Mesenchymal stem cell (in vitro differentiated cells and primary cell): Measurements from ENCODE around the gene KCND2.

Experiments used
- DNase-seq: peaks from one replicate; pipeline ENCODE4 v3.0.0-alpha.2; 2013
- H2AFZ ChIP-seq: one replicate; pipeline ENCODE4 v1.6.1; 2013; ENCODE audit warnings: low read depth, mild to moderate bottlenecking, control low read depth, inconsistent platforms, low read length, moderate library complexity
- H2AK5ac ChIP-seq: 2 replicates; pipeline ENCODE4 v1.6.1; 2013; ENCODE audit warnings: low read length, moderate library complexity, mild to moderate bottlenecking, inconsistent platforms; ENCODE audit not compliant: severe bottlenecking
- H2BK120ac ChIP-seq: one replicate; pipeline ENCODE4 v1.6.1; 2013; ENCODE audit warnings: low read depth, mild to moderate bottlenecking, inconsistent platforms, low read length, moderate library complexity
- H2BK12ac ChIP-seq, 2 experiments: one replicate each; pipeline ENCODE4 v1.6.1; 2013; ENCODE audit warnings: inconsistent platforms in 2 of 2, low read length in 2 of 2, mild to moderate bottlenecking in 2 of 2, moderate library complexity in 2 of 2, control low read depth in 1 of 2
- H2BK15ac ChIP-seq: one replicate; pipeline ENCODE4 v1.6.1; 2013; ENCODE audit warnings: mild to moderate bottlenecking, low read depth, inconsistent platforms; ENCODE audit not compliant: poor library complexity, severe bottlenecking
- H2BK5ac ChIP-seq: 2 replicates; pipeline ENCODE4 v1.6.1; 2013; ENCODE audit warnings: low read depth, mild to moderate bottlenecking, low read length, control low read depth, inconsistent platforms; ENCODE audit not compliant: poor library complexity, severe bottlenecking
- H3K14ac ChIP-seq, 2 experiments: one replicate each; pipeline ENCODE4 v1.6.1; 2013; ENCODE audit warnings: inconsistent platforms in 2 of 2, low read length in 2 of 2, control low read depth in 1 of 2, mild to moderate bottlenecking in 1 of 2, moderate library complexity in 1 of 2
- H3K18ac ChIP-seq, 2 experiments: one replicate each; pipeline ENCODE4 v1.6.1; 2013; ENCODE audit warnings: inconsistent platforms in 2 of 2, low read length in 2 of 2, control low read depth in 1 of 2, low read depth in 1 of 2, mild to moderate bottlenecking in 1 of 2
- H3K23ac ChIP-seq, 2 experiments: one replicate each; pipeline ENCODE4 v1.6.1; 2013; ENCODE audit warnings: inconsistent platforms in 2 of 2, low read length in 2 of 2, mild to moderate bottlenecking in 2 of 2, moderate library complexity in 2 of 2, control low read depth in 1 of 2
- H3K27ac ChIP-seq: 2 replicates; pipeline ENCODE4 v1.5.1; 2013; ENCODE audit warnings: mild to moderate bottlenecking, moderate library complexity, low read length, control low read depth, inconsistent platforms; ENCODE audit not compliant: poor library complexity, severe bottlenecking
- H3K27me3 ChIP-seq, 2 experiments: 2 replicates each; pipeline versions ENCODE4 v1.6.1 to v1.7.0; 2013; ENCODE audit warnings: low read length in 2 of 2, mild to moderate bottlenecking in 2 of 2, moderate library complexity in 2 of 2, control low read depth in 1 of 2, inconsistent platforms in 1 of 2; ENCODE audit not compliant: control insufficient read depth in 1 of 2, insufficient read depth in 1 of 2
- H3K36me3 ChIP-seq, 2 experiments: 2 replicates each; pipeline versions ENCODE4 v1.6.1 to v1.7.0; 2013; ENCODE audit warnings: low read length in 2 of 2, control low read depth in 1 of 2, inconsistent platforms in 1 of 2, low read depth in 1 of 2, mild to moderate bottlenecking in 1 of 2; ENCODE audit not compliant: insufficient read depth in 2 of 2, control insufficient read depth in 1 of 2
- H3K4ac ChIP-seq, 2 experiments: one replicate each; pipeline ENCODE4 v1.6.1; 2013; ENCODE audit warnings: inconsistent platforms in 2 of 2, low read length in 2 of 2, mild to moderate bottlenecking in 2 of 2, moderate library complexity in 2 of 2, control low read depth in 1 of 2, low read depth in 1 of 2
- H3K4me1 ChIP-seq: 2 replicates; pipeline ENCODE4 v1.6.1; 2013; ENCODE audit warnings: low read depth, low read length, control low read depth; ENCODE audit not compliant: control insufficient read depth, insufficient read depth
- H3K4me2 ChIP-seq: 2 replicates; pipeline ENCODE4 v1.6.1; 2013; ENCODE audit warnings: low read length, mild to moderate bottlenecking, inconsistent platforms; ENCODE audit not compliant: poor library complexity, severe bottlenecking
- H3K4me3 ChIP-seq, 2 experiments: 2 replicates each; pipeline versions ENCODE4 v1.5.1 to v1.7.0; 2013; ENCODE audit warnings: low read length in 2 of 2, mild to moderate bottlenecking in 2 of 2, control low read depth in 1 of 2, low read depth in 1 of 2; ENCODE audit not compliant: insufficient read depth in 1 of 2
- H3K79me1 ChIP-seq: replicated peaks from 2 replicates; pipeline ENCODE4 v1.6.1; 2013; ENCODE audit warnings: mild to moderate bottlenecking, control low read depth, low read length, inconsistent platforms; ENCODE audit not compliant: poor library complexity, severe bottlenecking
- H3K9ac ChIP-seq: 2 replicates; pipeline ENCODE4 v1.7.0; 2013; ENCODE audit warnings: mild to moderate bottlenecking, low read length, moderate library complexity
- H3K9me3 ChIP-seq: 2 replicates; pipeline ENCODE4 v1.7.0; 2013; ENCODE audit warnings: mild to moderate bottlenecking, low read length; ENCODE audit not compliant: control insufficient read depth
- H4K8ac ChIP-seq: one replicate; pipeline ENCODE4 v1.6.1; 2013; ENCODE audit warnings: inconsistent platforms, mild to moderate bottlenecking, low read length, moderate library complexity
- H4K91ac ChIP-seq: one replicate; pipeline ENCODE4 v1.6.1; 2013; ENCODE audit warnings: mild to moderate bottlenecking, low read length, inconsistent platforms
- WGBS: methylation state at CpG from one replicate; pipeline ENCODE4 v1.1.7; 2013; ENCODE audit warnings: mixed read lengths; 5-methylcytosine and 5-hydroxymethylcytosine counted together

The KCND2 gene

GRCh38 chr7:120412139-120413050 is 139.4 kb downstream of the KCND2 start:
- no peak overlapping the region for H2BK15ac ChIP-seq
- no peak overlapping the region for H3K4me3 ChIP-seq
- no peaks in the 10 kb centered on the region for H3K36me3 ChIP-seq
- no peak overlapping the region for H3K27ac ChIP-seq
- no peak overlapping the region for H3K23ac ChIP-seq
- H3K9me3 ChIP-seq, result no peaks in the 10 kb centered on the region
- no peak overlapping the region for H4K8ac ChIP-seq
- H3K18ac ChIP-seq, result no peak overlapping the region
- no peak overlapping the region for H4K91ac ChIP-seq
- no peaks in the 10 kb centered on the region for H3K79me1 ChIP-seq
- H2BK120ac ChIP-seq, result no peak overlapping the region
- no peaks in the 10 kb centered on the region for H3K27me3 ChIP-seq
- no peak overlapping the region for H2BK12ac ChIP-seq
- WGBS, result 100% methylated on average over 1 of the region's 2 CpGs
- H2AFZ ChIP-seq, result no peak overlapping the region
- H3K14ac ChIP-seq, result no peak overlapping the region
- no peak for DNase-seq
- H3K4me1 ChIP-seq, result no peaks in the 10 kb centered on the region
- no peak overlapping the region for H2BK5ac ChIP-seq
- H3K4me2 ChIP-seq, result no peak overlapping the region
- no peak overlapping the region for H2AK5ac ChIP-seq
- no peak overlapping the region for H3K4ac ChIP-seq
- H3K9ac ChIP-seq, result no peak overlapping the region

GRCh38 chr7:120413164-120413563 is 140.2 kb downstream of the KCND2 start:
- Histone ChIP-seq H2BK5ac (no peak overlapping the region), H4K8ac (no peak overlapping the region), H3K36me3 (no peaks in the 10 kb centered on the region), H3K9me3 (no peaks in the 10 kb centered on the region), H2BK15ac (no peak overlapping the region), H3K27me3 (no peaks in the 10 kb centered on the region), H2AFZ (no peak overlapping the region), H3K9ac (no peak overlapping the region), H3K14ac (no peak overlapping the region), H3K4ac (no peak overlapping the region), H4K91ac (no peak overlapping the region), H3K4me3 (no peak overlapping the region), H3K27ac (no peak overlapping the region), H3K23ac (no peak overlapping the region), H3K4me2 (no peak overlapping the region), H2BK120ac (no peak overlapping the region), H2AK5ac (no peak overlapping the region), H2BK12ac (no peak overlapping the region), H3K18ac (no peak overlapping the region), H3K4me1 (no peaks in the 10 kb centered on the region), H3K79me1 (no peaks in the 10 kb centered on the region)
- no peak for DNase-seq

DNA sequence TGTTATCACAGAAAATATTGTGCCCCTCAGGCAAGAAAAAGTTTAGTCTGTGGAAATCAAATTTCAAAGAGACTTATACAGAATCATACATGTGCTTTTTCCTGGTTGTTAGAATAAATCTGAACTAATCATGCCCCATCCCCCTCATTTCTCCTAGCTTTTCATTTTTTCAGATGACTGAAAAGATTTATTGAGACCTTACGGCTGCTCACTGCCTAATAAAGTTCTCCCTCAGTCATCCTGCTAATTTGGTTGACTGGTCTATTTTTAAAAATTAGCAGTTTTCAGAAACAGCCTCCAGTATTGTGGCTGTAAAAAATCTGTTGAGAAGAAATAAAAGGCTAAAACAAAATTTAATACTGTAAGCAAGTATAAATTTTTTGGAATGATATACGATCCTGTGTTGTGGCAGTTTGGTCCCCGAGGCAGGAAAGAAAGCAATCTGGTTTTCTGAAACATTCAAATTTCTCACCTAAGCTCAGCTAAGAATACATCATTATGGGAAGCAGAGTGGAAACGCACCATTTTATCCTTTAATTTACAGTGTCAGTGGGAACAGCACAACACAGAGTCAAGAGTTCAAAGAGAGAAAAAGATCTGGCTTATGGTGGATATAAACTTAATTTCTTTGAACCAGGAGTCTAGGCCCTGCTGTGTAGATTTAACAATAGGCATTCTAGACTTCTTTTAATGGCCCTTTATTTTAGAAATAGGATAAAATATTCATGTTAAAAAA is 144.4 kb downstream of the KCND2 start:
- Histone ChIP-seq H3K79me1 (no peaks in the 10 kb centered on the region), H3K27ac (no peak overlapping the region), H3K27me3 (no peaks in the 10 kb centered on the region), H2BK120ac (no peak overlapping the region), H2BK12ac (no peak overlapping the region), H3K4me1 (no peaks in the 10 kb centered on the region), H3K36me3 (no peaks in the 10 kb centered on the region), H3K4me2 (no peak overlapping the region), H3K9me3 (no peaks in the 10 kb centered on the region), H4K91ac (no peak overlapping the region), H3K9ac (no peak overlapping the region), H2BK15ac (no peak overlapping the region), H3K14ac (no peak overlapping the region), H2AFZ (no peak overlapping the region), H2AK5ac (no peak overlapping the region), H3K23ac (no peak overlapping the region), H3K4me3 (no peak overlapping the region), H2BK5ac (no peak overlapping the region), H4K8ac (no peak overlapping the region), H3K18ac (no peak overlapping the region), H3K4ac (no peak overlapping the region)
- WGBS, result 100% methylated on average over 2 of the region's 4 CpGs
- DNase-seq, result no peak

GRCh38 chr7:120421151-120421651 is 148.2 kb downstream of the KCND2 start:
- H2BK15ac ChIP-seq, result no peak overlapping the region
- H3K27me3 ChIP-seq, result no peaks in the 10 kb centered on the region
- H3K9ac ChIP-seq, result no peak overlapping the region
- no peak overlapping the region for H3K14ac ChIP-seq
- no peaks in the 10 kb centered on the region for H3K9me3 ChIP-seq
- H3K18ac ChIP-seq, result no peak overlapping the region
- H3K4me1 ChIP-seq, result no peaks in the 10 kb centered on the region
- H3K4me2 ChIP-seq, result no peak overlapping the region
- no peak for DNase-seq
- H3K4me3 ChIP-seq, result no peak overlapping the region
- no peak overlapping the region for H4K91ac ChIP-seq
- H4K8ac ChIP-seq, result no peak overlapping the region
- no peak overlapping the region for H2AFZ ChIP-seq
- H3K36me3 ChIP-seq, result no peaks in the 10 kb centered on the region
- no peak overlapping the region for H2AK5ac ChIP-seq
- H2BK12ac ChIP-seq, result no peak overlapping the region
- H2BK120ac ChIP-seq, result no peak overlapping the region
- WGBS, result 97% methylated on average over 2 of the region's 2 CpGs
- no peaks in the 10 kb centered on the region for H3K79me1 ChIP-seq
- no peak overlapping the region for H3K4ac ChIP-seq
- H3K27ac ChIP-seq, result no peak overlapping the region
- no peak overlapping the region for H2BK5ac ChIP-seq
- no peak overlapping the region for H3K23ac ChIP-seq
